PC-3 (cell line): Measurements from ENCODE around the gene NDUFA8.

Source experiments
- EZH2 ChIP-seq: fragments of 300-600 bp; sonication (generic); IDR thresholded peaks from one replicate; pipeline ENCODE4 v1.6.1; 2017; ENCODE audit warnings: antibody characterized with exemption, mild to moderate bottlenecking, low read length; ENCODE audit not compliant: unreplicated experiment
- EZH2phosphoT487 ChIP-seq: fragments of 300-600 bp; sonication (generic); IDR thresholded peaks from 2 replicates; pipeline ENCODE4 v1.6.1; 2018; ENCODE audit warnings: mild to moderate bottlenecking, antibody characterized with exemption, low read length, borderline replicate concordance
- TF ChIP-seq, protein P1 (sequence below): fragments of 300-600 bp; sonication (generic); conservative IDR thresholded peaks from 2 replicates; pipeline ENCODE4 v1.5.1; 2017; ENCODE audit warnings: antibody characterized with exemption, low read depth, mild to moderate bottlenecking, low read length

GRCh38 chr9:122141671-122142070 is 17.9 kb downstream of the NDUFA8 start:
- TF ChIP-seq, protein P1, sequence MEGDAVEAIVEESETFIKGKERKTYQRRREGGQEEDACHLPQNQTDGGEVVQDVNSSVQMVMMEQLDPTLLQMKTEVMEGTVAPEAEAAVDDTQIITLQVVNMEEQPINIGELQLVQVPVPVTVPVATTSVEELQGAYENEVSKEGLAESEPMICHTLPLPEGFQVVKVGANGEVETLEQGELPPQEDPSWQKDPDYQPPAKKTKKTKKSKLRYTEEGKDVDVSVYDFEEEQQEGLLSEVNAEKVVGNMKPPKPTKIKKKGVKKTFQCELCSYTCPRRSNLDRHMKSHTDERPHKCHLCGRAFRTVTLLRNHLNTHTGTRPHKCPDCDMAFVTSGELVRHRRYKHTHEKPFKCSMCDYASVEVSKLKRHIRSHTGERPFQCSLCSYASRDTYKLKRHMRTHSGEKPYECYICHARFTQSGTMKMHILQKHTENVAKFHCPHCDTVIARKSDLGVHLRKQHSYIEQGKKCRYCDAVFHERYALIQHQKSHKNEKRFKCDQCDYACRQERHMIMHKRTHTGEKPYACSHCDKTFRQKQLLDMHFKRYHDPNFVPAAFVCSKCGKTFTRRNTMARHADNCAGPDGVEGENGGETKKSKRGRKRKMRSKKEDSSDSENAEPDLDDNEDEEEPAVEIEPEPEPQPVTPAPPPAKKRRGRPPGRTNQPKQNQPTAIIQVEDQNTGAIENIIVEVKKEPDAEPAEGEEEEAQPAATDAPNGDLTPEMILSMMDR, result no peak
- TF ChIP-seq EZH2phosphoT487 (no peak), EZH2 (no peak)
